GM19463 (cell line): ENCODE results near the gene GNG13.

ENCODE experiments used
- ATAC-seq: cut with Tn5 transposase; IDR thresholded peaks from one replicate; pipeline ENCODE4 v1.9.1; 2021; ENCODE audit warnings: mild to moderate bottlenecking, moderate library complexity; ENCODE audit not compliant: unreplicated experiment

GNG13 gene

GRCh38 chr16:795580-796229 is 4.8 kb downstream of the GNG13 start:
- no peak for ATAC-seq

GRCh38 chr16:794853-795466 is 5.6 kb downstream of the GNG13 start:
- ATAC-seq: no peak

DNA sequence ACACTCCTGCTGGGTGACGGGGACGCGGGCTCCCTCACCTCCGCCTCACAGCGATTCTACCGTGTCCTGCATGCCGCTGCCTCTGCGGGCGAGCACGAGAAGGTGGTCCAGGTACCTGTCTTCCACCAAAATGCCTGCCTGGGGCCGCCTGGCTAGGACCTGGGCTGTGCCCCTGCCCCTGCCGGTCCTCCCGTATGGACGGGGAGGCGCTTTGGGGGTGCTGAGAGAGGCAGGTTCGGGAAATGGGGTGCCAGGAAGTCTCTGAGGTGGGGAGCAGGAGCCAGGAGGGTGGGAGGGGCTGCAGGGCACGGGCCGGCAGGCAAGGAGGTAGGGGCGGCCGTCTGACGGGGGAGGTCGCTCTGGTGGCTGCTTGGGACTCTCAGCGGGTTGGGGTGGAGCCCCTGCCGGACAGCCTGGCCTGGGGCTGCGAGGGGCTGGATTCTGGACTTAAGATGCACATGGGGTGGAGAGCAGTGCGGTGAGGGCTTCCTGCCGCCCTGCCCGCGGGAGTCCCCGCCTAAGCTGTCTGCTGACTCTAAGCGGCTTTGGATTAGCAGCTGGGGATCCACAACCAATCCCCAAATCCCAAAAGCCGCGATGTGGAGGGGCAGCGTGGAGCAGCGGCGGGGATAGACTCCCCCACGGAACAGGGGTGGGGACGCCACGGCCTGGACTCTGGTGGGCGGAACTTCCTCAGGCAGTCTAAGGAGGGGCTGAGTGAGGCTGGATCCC is 6.3 kb downstream of the GNG13 start:
- ATAC-seq: no peak

GRCh38 chr16:793414-793813 is 7.1 kb downstream of the GNG13 start:
- no peak for ATAC-seq

GRCh38 chr16:792221-792995 is 8.1 kb downstream of the GNG13 start:
- ATAC-seq: no peak

DNA sequence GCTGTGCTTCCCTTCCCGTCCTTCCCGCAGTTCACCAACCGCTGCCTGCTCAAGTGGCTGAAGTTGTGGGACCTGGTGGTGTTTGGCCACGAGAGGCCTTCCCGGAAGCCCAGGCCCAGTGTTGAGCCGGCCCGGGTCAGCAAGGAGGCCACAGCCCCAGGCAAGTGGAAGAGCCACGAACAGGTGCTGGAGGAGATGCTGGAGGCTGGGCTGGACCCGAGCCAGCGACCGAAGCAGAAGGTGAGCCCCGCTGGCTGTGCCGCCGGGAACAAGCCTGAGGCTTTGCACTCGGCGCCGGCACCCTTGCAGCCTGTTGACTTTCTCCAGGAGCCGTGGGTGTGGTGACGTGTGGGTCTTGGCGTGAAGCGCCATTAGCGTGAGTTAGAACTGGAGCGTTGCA is 9.4 kb downstream of the GNG13 start:
- ATAC-seq: no peak

DNA sequence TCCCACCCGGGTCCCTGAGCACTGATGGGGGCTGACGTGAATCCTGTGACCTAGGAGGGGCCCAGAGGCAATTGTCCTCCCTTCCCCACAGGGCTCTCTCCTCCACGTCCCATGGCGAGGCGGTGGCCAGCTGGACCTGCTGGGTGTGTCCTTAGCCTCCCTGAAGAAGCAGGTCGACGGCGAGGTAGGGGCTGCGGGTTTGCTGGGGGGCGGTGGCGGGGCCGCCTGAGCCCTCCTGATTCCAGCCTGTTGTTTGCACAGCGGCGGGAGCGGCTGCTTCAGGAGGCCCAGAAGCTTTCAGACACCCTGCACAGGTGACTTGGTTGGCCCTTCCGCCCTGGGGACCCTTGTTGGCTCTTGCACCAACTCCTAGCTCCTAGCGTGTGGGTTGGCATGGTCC is 10.4 kb downstream of the GNG13 start:
- no peak for ATAC-seq

GRCh38 chr16:789191-789850 is 11.2 kb downstream of the GNG13 start:
- ATAC-seq: no peak

DNA sequence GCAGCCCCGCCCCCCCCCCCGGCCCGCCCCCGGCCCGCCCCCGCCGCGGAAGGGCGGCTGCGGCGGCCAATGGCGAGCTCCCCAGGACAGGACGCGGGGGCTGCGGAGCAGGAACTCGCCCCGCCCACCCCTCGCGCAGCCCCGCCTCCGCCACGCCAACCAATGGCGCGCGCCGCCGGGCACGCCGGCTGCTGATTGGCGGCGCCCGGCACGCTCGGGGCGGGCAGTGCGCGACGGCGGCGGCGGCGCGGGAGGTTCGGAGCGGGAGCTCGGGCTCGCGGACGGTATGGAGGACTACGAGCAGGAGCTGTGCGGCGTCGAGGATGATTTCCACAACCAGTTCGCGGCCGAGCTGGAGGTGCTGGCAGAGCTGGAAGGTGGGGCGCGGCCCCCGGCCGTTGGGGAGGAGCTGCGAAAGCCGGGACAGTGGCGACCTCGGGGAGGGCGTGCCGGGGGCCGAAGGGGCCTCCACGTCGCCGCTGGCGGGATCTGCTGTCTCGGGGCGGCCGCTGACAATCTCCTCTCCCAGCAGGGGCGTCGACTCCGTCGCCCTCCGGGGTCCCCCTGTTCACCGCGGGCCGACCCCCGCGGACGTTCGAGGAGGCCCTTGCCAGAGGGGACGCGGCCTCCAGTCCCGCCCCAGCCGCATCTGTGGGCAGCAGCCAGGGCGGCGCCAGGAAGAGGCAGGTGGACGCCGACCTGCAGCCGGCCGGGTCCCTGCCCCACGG is 12.0 kb downstream of the GNG13 start, which contains the start of gene CHTF18:
TSS of gene CHTF18 (plus strand) at position 222 of the 728 bp plus-strand sequence. CDS start at position 287, 65 bp downstream.
- ATAC-seq: peak; percentile 82

GRCh38 chr16:787978-788398 is 12.5 kb downstream of the GNG13 start, which contains the start of gene RPUSD1:
RPUSD1 (minus strand) TSS chr16:788381; CDS start chr16:787737, 644 bp downstream.
- ATAC-seq: no peak

- ATAC-seq: no peak
Observed at GRCh38 chr16:787321-787966, 13.1 kb downstream of the GNG13 start.

GRCh38 chr16:785563-786535 is 14.7 kb downstream of the GNG13 start:
- no peak for ATAC-seq

DNA sequence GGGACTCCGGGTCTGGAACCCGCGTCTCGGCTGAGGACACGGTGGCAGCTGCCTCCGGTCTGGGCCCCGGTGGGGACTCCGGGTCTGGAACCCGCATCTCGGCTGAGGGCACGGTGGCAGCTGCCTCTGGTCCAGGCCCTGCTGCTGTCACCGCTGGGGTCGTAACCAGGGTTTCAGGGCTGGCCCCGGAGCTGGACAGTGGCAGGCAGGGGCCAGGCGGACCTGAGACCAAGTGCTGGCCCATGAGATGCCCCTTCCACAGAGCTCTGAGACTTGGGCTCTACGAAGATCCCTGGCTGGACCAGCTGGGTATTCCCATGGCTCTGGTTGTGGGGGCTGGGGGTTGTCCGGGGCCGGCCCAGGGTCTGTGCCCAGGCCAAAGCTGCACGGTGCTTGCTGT is 16.1 kb downstream of the GNG13 start:
- ATAC-seq: no peak

DNA sequence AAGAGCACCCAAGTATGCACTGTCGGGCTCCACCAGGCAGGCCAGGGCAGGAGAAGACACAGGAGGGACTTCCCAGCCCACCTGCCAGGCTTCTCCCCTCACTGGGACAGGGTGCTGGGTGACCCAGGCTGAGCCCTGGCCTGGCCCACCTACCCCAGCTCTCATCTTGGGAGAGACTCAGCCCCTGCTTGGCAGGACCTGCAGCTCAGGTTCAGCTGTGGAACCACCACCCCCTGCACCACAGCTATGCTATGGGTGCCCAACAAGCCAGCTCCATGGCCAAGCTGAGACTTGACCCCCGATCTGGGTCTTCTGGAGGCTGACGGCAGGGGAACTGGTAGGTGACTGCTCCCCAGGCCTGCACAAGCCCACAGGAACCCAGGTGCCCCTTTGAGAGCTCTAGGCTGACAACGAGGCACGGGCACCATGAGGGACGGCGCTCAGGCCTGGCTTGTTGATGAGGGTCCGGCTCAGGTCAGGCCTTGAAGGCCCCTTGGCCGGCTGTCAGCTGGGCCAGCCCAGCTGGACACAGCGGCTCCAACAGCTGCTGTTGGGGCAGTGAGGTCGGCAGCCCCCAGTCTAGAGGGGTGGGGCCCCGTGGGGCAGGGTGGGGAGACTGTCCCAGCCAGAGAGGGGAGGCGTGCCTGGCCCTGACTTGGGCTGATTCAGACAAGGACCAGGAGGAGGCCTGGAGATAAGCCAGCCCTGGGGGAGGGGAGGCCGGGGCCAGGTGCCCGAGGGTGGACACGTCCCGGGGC is 17.0 kb downstream of the GNG13 start:
- no peak for ATAC-seq

DNA sequence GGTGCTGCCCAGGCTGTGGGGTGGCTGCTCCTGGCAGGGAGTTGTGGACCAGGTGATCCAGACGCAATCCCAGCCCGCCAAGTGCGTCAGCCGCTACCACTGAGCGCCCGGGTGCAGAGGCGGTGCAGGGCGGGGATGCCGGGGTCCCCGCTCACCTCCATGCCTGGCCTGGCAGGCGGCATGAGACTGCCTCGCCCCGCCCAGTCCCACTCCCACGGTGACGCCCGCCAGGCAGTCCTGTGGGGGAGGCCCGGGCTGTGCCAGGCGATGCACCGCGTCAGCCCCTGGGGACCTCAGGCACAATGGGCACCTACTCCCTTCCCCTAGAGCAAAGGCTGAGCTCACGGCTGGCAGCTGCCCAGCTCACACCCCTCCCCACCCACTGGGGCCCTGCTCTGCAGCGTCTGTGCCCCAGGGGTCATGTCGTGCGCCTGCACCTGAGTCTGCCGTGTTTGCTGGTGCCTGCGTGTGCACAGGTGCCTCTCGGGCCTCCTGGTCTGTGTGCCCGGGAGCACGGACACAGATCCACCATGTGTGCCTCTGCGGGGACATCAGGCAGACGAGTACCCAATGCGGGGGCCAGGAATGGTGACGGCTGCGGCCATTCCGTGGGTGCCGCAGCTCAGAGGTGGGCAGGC is 17.6 kb downstream of the GNG13 start:
- no peak for ATAC-seq

GRCh38 chr16:782258-782657 is 18.3 kb downstream of the GNG13 start:
- no peak for ATAC-seq

GRCh38 chr16:781346-782010 is 19.1 kb downstream of the GNG13 start:
- ATAC-seq: no peak
